H9 (cell line): Measurements from ENCODE around the gene KRT2. TPM values are rescaled to one million over a fixed set of nuclear protein-coding genes. Genes with fewer than 3 reads are reported as not detected.

Experiments used
- DNase-seq: peaks from one replicate; pipeline ENCODE4 v3.0.0-alpha.2; 2017
- H2AFZ ChIP-seq: one replicate; pipeline ENCODE4 v1.6.1; 2013; ENCODE audit warnings: mild to moderate bottlenecking, low read length, control low read depth, moderate library complexity
- H2AK5ac ChIP-seq: 2 replicates; pipeline ENCODE4 v1.6.1; 2013; ENCODE audit warnings: low read length, control low read depth, mixed read lengths; ENCODE audit not compliant: insufficient read length
- H2BK120ac ChIP-seq: one replicate; pipeline ENCODE4 v1.6.1; 2013; ENCODE audit warnings: low read depth, mild to moderate bottlenecking, low read length, control low read depth, inconsistent platforms; ENCODE audit not compliant: poor library complexity, severe bottlenecking
- H2BK12ac ChIP-seq: 2 replicates; pipeline ENCODE4 v1.6.1; 2013; ENCODE audit warnings: low read length, control low read depth, mixed read lengths, low read depth; ENCODE audit not compliant: insufficient read length
- H2BK15ac ChIP-seq: 2 replicates; pipeline ENCODE4 v1.6.1; 2013; ENCODE audit warnings: low read depth, low read length, control low read depth
- H2BK20ac ChIP-seq: one replicate; pipeline ENCODE4 v1.6.1; 2013; ENCODE audit warnings: low read depth, mild to moderate bottlenecking, low read length, control low read depth, inconsistent platforms; ENCODE audit not compliant: poor library complexity, severe bottlenecking
- H2BK5ac ChIP-seq: 2 replicates; pipeline ENCODE4 v1.6.1; 2013; ENCODE audit warnings: low read length, control low read depth, mixed read lengths; ENCODE audit not compliant: insufficient read length
- H3K14ac ChIP-seq: 2 replicates; pipeline ENCODE4 v1.6.1; 2013; ENCODE audit warnings: low read length, control low read depth; ENCODE audit not compliant: insufficient read depth
- H3K18ac ChIP-seq: 2 replicates; pipeline ENCODE4 v1.6.1; 2013; ENCODE audit warnings: low read depth, mild to moderate bottlenecking, mixed read lengths, low read length, control low read depth; ENCODE audit not compliant: insufficient read length
- H3K23ac ChIP-seq: 2 replicates; pipeline ENCODE4 v1.6.1; 2013; ENCODE audit warnings: low read length, control low read depth, mixed read lengths, low read depth; ENCODE audit not compliant: insufficient read length
- H3K23me2 ChIP-seq: 2 replicates; pipeline ENCODE4 v1.6.1; 2013; ENCODE audit warnings: low read depth, mild to moderate bottlenecking, mixed read lengths, low read length, control low read depth; ENCODE audit not compliant: insufficient read length, poor library complexity, severe bottlenecking
- H3K27ac ChIP-seq: 2 replicates; pipeline ENCODE4 v1.5.1; 2013; ENCODE audit warnings: low read length, control low read depth, mixed read lengths, low read depth; ENCODE audit not compliant: insufficient read length
- H3K27me3 ChIP-seq: 2 replicates; pipeline ENCODE4 v1.6.1; 2013; ENCODE audit warnings: low read length, control low read depth, inconsistent platforms; ENCODE audit not compliant: insufficient read depth
- H3K4ac ChIP-seq: 2 replicates; pipeline ENCODE4 v1.6.1; 2013; ENCODE audit warnings: low read depth, mild to moderate bottlenecking, control low read depth, inconsistent platforms, low read length, moderate library complexity
- H3K4me1 ChIP-seq: 2 replicates; pipeline ENCODE4 v1.6.1; 2013; ENCODE audit warnings: low read length, control low read depth, inconsistent platforms; ENCODE audit not compliant: insufficient read depth
- H3K4me2 ChIP-seq: 2 replicates; pipeline ENCODE4 v1.6.1; 2013; ENCODE audit warnings: low read length, control low read depth, mixed read lengths; ENCODE audit not compliant: insufficient read length, insufficient read depth
- H3K56ac ChIP-seq: 2 replicates; pipeline ENCODE4 v1.6.1; 2013; ENCODE audit warnings: low read depth, mild to moderate bottlenecking, mixed read lengths, low read length, control low read depth; ENCODE audit not compliant: insufficient read length
- H3K79me1 ChIP-seq: 2 replicates; pipeline ENCODE4 v1.6.1; 2013; ENCODE audit warnings: low read depth, mild to moderate bottlenecking, moderate library complexity, low read length, control low read depth, inconsistent platforms; ENCODE audit not compliant: insufficient read depth, poor library complexity, severe bottlenecking
- H3K79me2 ChIP-seq: 2 replicates; pipeline ENCODE4 v1.6.1; 2013; ENCODE audit warnings: low read length, control low read depth, inconsistent platforms; ENCODE audit not compliant: insufficient read depth
- H3K9ac ChIP-seq: 2 replicates; pipeline ENCODE4 v1.6.1; 2013; ENCODE audit warnings: low read length, control low read depth, mixed read lengths; ENCODE audit not compliant: insufficient read length; ENCODE audit errors: extremely low read depth
- H3K9me3 ChIP-seq: one replicate; pipeline ENCODE4 v1.6.1; 2013; ENCODE audit warnings: low read depth, low read length, inconsistent platforms; ENCODE audit not compliant: control insufficient read depth
- H3T11ph ChIP-seq: one replicate; pipeline ENCODE4 v1.6.1; 2013; ENCODE audit warnings: mild to moderate bottlenecking, low read length, control low read depth, inconsistent platforms
- H4K20me1 ChIP-seq: one replicate; pipeline ENCODE4 v1.6.1; 2013; ENCODE audit not compliant: control insufficient read depth, insufficient read length, insufficient read depth
- H4K5ac ChIP-seq: 2 replicates; pipeline ENCODE4 v1.6.1; 2013; ENCODE audit warnings: low read depth, mild to moderate bottlenecking, mixed read lengths, low read length, control low read depth; ENCODE audit not compliant: insufficient read length
- H4K8ac ChIP-seq: replicated peaks from 2 replicates; pipeline ENCODE4 v1.6.1; 2013; ENCODE audit warnings: low read length, control low read depth, mixed read lengths, low read depth; ENCODE audit not compliant: insufficient read length
- H4K91ac ChIP-seq: 2 replicates; pipeline ENCODE4 v1.6.1; 2013; ENCODE audit warnings: low read depth, mild to moderate bottlenecking, moderate library complexity, mixed read lengths, low read length, control low read depth; ENCODE audit not compliant: insufficient read length
- H3K27ac Mint-ChIP-seq, 3 experiments: 2 replicates in 2 of 3; 3 replicates in 1 of 3; pipeline ENCODE4 v1.8.0; 2020 to 2021; ENCODE audit warnings: mixed read lengths in 3 of 3, mild to moderate bottlenecking in 1 of 3, moderate library complexity in 1 of 3
- H3K27me3 Mint-ChIP-seq: 2 replicates; pipeline ENCODE4 v1.8.0; 2021; ENCODE audit warnings: low read depth, mild to moderate bottlenecking, moderate library complexity, mixed read lengths
- H3K36me3 Mint-ChIP-seq, 3 experiments: 2 replicates in 2 of 3; 3 replicates in 1 of 3; pipeline ENCODE4 v1.8.0; 2020 to 2021; ENCODE audit warnings: low read depth in 3 of 3, mixed read lengths in 3 of 3; ENCODE audit not compliant: insufficient read depth in 1 of 3
- H3K4me1 Mint-ChIP-seq, 2 experiments: 2 replicates each; pipeline ENCODE4 v1.8.0; 2020; ENCODE audit warnings: mixed read lengths in 2 of 2
- H3K4me3 Mint-ChIP-seq, 2 experiments: 2 replicates in 1 of 2; 3 replicates in 1 of 2; pipeline ENCODE4 v1.8.0; 2020 to 2021; ENCODE audit warnings: mild to moderate bottlenecking in 2 of 2, mixed read lengths in 2 of 2, moderate library complexity in 1 of 2
- H3K9me3 Mint-ChIP-seq, 2 experiments: 2 replicates in 1 of 2; 3 replicates in 1 of 2; pipeline ENCODE4 v1.8.0; 2020; ENCODE audit warnings: mild to moderate bottlenecking in 2 of 2, mixed read lengths in 2 of 2, moderate library complexity in 1 of 2
- WGBS: extraction: QIAGEN DNeasy Blood & Tissue Kit; methylation state at CpG from one replicate; pipeline ENCODE4 v1.1.7; 2013; ENCODE audit warnings: missing lambda C conversion rate, low lambda C conversion rate, mixed read lengths; ENCODE audit not compliant: insufficient read length; ENCODE audit errors: extremely low coverage; 5-methylcytosine and 5-hydroxymethylcytosine counted together
- total RNA-seq: library from RNA; stranded (reverse); gene quantifications from 2 replicates; pipeline ENCODE4 v1.2.1, GENCODE V29; 2021
- TF ChIP-seq, protein P1 (sequence below): fragments of 200-600 bp; sonication (generic); conservative IDR thresholded peaks from 3 replicates; pipeline ENCODE4 v1.8.0; 2021; ENCODE audit warnings: antibody characterized with exemption, mild to moderate bottlenecking

Gene KRT2
- total RNA-seq, 1 experiment from 2014 or later = not detected

DNA sequence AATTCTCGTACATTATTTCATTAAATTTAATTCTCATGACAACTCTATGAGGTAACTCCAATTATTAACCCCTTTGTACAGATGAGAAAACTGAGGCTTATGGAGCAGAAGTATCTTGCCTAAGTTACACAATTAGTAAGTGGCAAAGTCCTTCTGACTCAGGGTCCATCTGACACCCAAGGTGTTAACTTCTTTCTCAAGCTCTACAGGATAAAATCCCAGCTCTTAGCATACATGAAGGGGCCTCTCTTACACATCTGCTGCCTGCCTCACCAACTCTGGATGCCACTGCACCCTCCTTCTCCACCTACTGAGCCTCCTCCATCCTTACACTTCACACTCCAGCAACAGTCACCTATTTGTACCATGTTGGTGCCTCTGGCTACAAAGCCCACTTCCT lies 46.5 kb downstream of the KRT2 start:
- Histone ChIP-seq H3K27ac (no peak overlapping the region), H2BK5ac (no peak overlapping the region), H2AK5ac (no peak overlapping the region), H2BK12ac (no peak overlapping the region), H2BK15ac (no peak overlapping the region), H3K56ac (no peak overlapping the region), H3K79me2 (no peaks in the 10 kb centered on the region), H3K4ac (no peak overlapping the region), H3K14ac (no peak overlapping the region), H3K9ac (no peak overlapping the region), H3K9me3 (no peaks in the 10 kb centered on the region), H3K79me1 (no peaks in the 10 kb centered on the region), H4K8ac (no peak overlapping the region), H3K4me2 (no peak overlapping the region), H3K18ac (no peak overlapping the region), H2AFZ (no peak overlapping the region), H3K23ac (no peak overlapping the region), H2BK120ac (no peak overlapping the region), H2BK20ac (no peak overlapping the region), H3K27me3 (no peaks in the 10 kb centered on the region), H3T11ph (no peak overlapping the region), H4K5ac (no peak overlapping the region), H3K4me1 (no peaks in the 10 kb centered on the region), H3K23me2 (no peaks in the 10 kb centered on the region), H4K20me1 (no peaks in the 10 kb centered on the region), H4K91ac (no peak overlapping the region)
- Mint-ChIP-seq H3K36me3 (no peaks in the 10 kb centered on the region), H3K4me3 (no peak overlapping the region), H3K27ac (no peak overlapping the region), H3K27me3 (peaks cover 26% of the 10 kb centered on the region), H3K9me3 (no peaks in the 10 kb centered on the region), H3K4me1 (0 out of 4 replicates have a peak, but pooled peaks cover 0 to under 1% of the 10 kb centered on the region in 2 experiments)
- DNase-seq = no peak
- no CpG with 5 or more reads among the region's 1 CpG for WGBS
- TF ChIP-seq, protein P1, sequence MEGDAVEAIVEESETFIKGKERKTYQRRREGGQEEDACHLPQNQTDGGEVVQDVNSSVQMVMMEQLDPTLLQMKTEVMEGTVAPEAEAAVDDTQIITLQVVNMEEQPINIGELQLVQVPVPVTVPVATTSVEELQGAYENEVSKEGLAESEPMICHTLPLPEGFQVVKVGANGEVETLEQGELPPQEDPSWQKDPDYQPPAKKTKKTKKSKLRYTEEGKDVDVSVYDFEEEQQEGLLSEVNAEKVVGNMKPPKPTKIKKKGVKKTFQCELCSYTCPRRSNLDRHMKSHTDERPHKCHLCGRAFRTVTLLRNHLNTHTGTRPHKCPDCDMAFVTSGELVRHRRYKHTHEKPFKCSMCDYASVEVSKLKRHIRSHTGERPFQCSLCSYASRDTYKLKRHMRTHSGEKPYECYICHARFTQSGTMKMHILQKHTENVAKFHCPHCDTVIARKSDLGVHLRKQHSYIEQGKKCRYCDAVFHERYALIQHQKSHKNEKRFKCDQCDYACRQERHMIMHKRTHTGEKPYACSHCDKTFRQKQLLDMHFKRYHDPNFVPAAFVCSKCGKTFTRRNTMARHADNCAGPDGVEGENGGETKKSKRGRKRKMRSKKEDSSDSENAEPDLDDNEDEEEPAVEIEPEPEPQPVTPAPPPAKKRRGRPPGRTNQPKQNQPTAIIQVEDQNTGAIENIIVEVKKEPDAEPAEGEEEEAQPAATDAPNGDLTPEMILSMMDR = no peak
